Sciatic nerve (tissue), 1 donor: ENCODE results near the gene SBK1. TPM values are rescaled to one million over a fixed set of nuclear protein-coding genes. Genes with fewer than 3 reads are reported as not detected.

Source experiments
- total RNA-seq: library from RNA; stranded (reverse); fragmentation: NEBNext Ultra II Directional; extraction: Animal tissue kit (Norgen Biotek cat#: 25700); gene quantifications from one replicate; pipeline ENCODE4 v1.2.1, GENCODE V29; 2021
- donor health status: DM: no; HTN: no; CAD: no.

SBK1 gene
- total RNA-seq, 1 donor from 2014 or later: 0.62 TPM

Other genes with a start within 250 kb of the SBK1 start
- gene GSG1L, start 228.8 kb upstream of the SBK1 start, total RNA-seq: 0.62 TPM
- 120 TPM for gene XPO6, start 80.6 kb upstream of the SBK1 start, total RNA-seq
- gene NPIPB6, start 71.0 kb downstream of the SBK1 start, total RNA-seq: 8.5 TPM
- gene EIF3CL, start 111.3 kb downstream of the SBK1 start, total RNA-seq: 49.8 TPM
- gene NPIPB7, start 179.8 kb downstream of the SBK1 start, total RNA-seq: not detected
- 26.8 TPM for gene CLN3, start 199.5 kb downstream of the SBK1 start, total RNA-seq
- 2.9 TPM for gene APOBR, start 202.1 kb downstream of the SBK1 start, total RNA-seq
- not detected for gene IL27, start 214.3 kb downstream of the SBK1 start, total RNA-seq
- 99.3 TPM for gene NUPR1, start 246.4 kb downstream of the SBK1 start, total RNA-seq